GM12878 (cell line): Measurements from ENCODE around the gene ARVCF. TPM values are rescaled to one million over a fixed set of nuclear protein-coding genes. Genes with fewer than 3 reads are reported as not detected.

Experiments
- ATAC-seq: fragments of 200-7000 bp; cut with Tn5 transposase; 3 replicates; pipeline ENCODE4 v1.9.1; 2020; ENCODE audit warnings: mild to moderate bottlenecking, moderate library complexity
- BruUV-seq: library from RNA; stranded (reverse); fragments of 400-500 nt; replicated peaks from 2 replicates; lab custom pipeline; 2021; lab: Mats Ljungman, UMichigan
- CTCF ChIA-PET: fragments of 300-600 bp; sonication (Branson Sonifier 250); formaldehyde crosslinking; extraction: SDS; loops from one replicate; lab custom pipeline; 2021; ENCODE audit warnings: inconsistent platforms; lab: Yijun Ruan, JAX
- POLR2A ChIA-PET: fragments of 350-600 bp; formaldehyde crosslinking; extraction: SDS; loops from one replicate; lab custom pipeline; 2021; ENCODE audit warnings: inconsistent platforms; lab: Charles Lee
- RAD21 ChIA-PET: fragments of 300-600 bp; sonication (Branson Sonifier 250); formaldehyde crosslinking; loops from one replicate; lab custom pipeline; 2023; ENCODE audit warnings: antibody characterized with exemption; ENCODE audit not compliant: unreplicated experiment; lab: Charles Lee
- SMC1A ChIA-PET: fragments of 300-600 bp; sonication (Branson Sonifier 250); formaldehyde crosslinking; loops from one replicate; lab custom pipeline; 2023; ENCODE audit not compliant: unreplicated experiment, uncharacterized antibody; lab: Charles Lee
- DNase-seq: peaks from one replicate; pipeline ENCODE4 v3.0.0-alpha.2; 2011; ENCODE audit warnings: low read depth, low spot score
- FAIRE-seq: peaks from 3 replicates; lab custom pipeline; 2011; peaks lifted over from hg19 to GRCh38; lab: Jason Lieb, UNC
- H2AFZ ChIP-seq: 2 replicates; pipeline ENCODE4 v1.6.0; 2011; ENCODE audit warnings: low read depth, low read length, control low read depth; ENCODE audit not compliant: control insufficient read depth
- H3K27ac ChIP-seq: 2 replicates; pipeline ENCODE4 v1.5.1; 2011; ENCODE audit warnings: control low read depth; ENCODE audit not compliant: control insufficient read depth, insufficient read depth
- H3K27me3 ChIP-seq, 2 experiments: replicated peaks in 1 of 2; 2 replicates each; pipeline versions ENCODE4 v1.6.0 to v1.6.1; 2011; ENCODE audit warnings: low read length in 1 of 2; ENCODE audit not compliant: control insufficient read depth in 2 of 2, insufficient read depth in 2 of 2
- H3K36me3 ChIP-seq, 2 experiments: 2 replicates each; pipeline ENCODE4 v1.5.1; 2011; ENCODE audit warnings: low read length in 1 of 2; ENCODE audit not compliant: control insufficient read depth in 2 of 2, insufficient read depth in 2 of 2
- H3K4me1 ChIP-seq: 2 replicates; pipeline ENCODE4 v1.6.1; 2011; ENCODE audit warnings: mild to moderate bottlenecking, low read length, moderate library complexity, mixed read lengths; ENCODE audit not compliant: control insufficient read depth, insufficient read depth
- H3K4me2 ChIP-seq: 2 replicates; pipeline ENCODE4 v1.6.0; 2011; ENCODE audit warnings: control low read depth; ENCODE audit not compliant: control insufficient read depth, insufficient read depth
- H3K4me3 ChIP-seq: fragments of 200-600 bp; sonication (generic); 2 replicates; pipeline ENCODE4 v1.5.1; 2016
- H3K79me2 ChIP-seq: 2 replicates; pipeline ENCODE4 v1.6.0; 2011; ENCODE audit warnings: low read length; ENCODE audit not compliant: control insufficient read depth, insufficient read depth
- H3K9ac ChIP-seq: 2 replicates; pipeline ENCODE4 v1.8.0; 2011; ENCODE audit warnings: low read length, control low read depth, mixed read lengths; ENCODE audit not compliant: control insufficient read depth, insufficient read depth
- H3K9me3 ChIP-seq: replicated peaks from 3 replicates; pipeline ENCODE4 v1.5.1; 2011; ENCODE audit warnings: mild to moderate bottlenecking, low read length; ENCODE audit not compliant: control insufficient read depth, insufficient read depth
- H4K20me1 ChIP-seq: 2 replicates; pipeline ENCODE4 v1.6.0; 2011; ENCODE audit not compliant: control insufficient read depth, insufficient read depth
- ATF3 ChIP-seq: IDR thresholded peaks from 2 replicates; pipeline ENCODE4 v1.6.1; 2011; ENCODE audit warnings: low read depth, mild to moderate bottlenecking, low read length, moderate library complexity, borderline replicate concordance; ENCODE audit errors: extremely low read depth
- EGR1 ChIP-seq, 2 experiments: IDR thresholded peaks; 1 replicate in 1 of 2; 2 replicates in 1 of 2; pipeline ENCODE4 v1.6.1; 2011 to 2012; ENCODE audit warnings: low read depth in 2 of 2, low read length in 2 of 2, borderline replicate concordance in 1 of 2, mild to moderate bottlenecking in 1 of 2, moderate library complexity in 1 of 2
- ETV6 ChIP-seq, 2 experiments: fragments of 450-650 bp in 1 of 2; IDR thresholded peaks in 1 of 2; conservative IDR thresholded peaks in 1 of 2; 2 replicates each; pipeline ENCODE4 v1.6.1; 2014; ENCODE audit warnings: antibody characterized with exemption in 1 of 2, borderline replicate concordance in 1 of 2, low read depth in 1 of 2, mild to moderate bottlenecking in 1 of 2, moderate library complexity in 1 of 2
- JUND ChIP-seq: IDR thresholded peaks from 2 replicates; pipeline ENCODE4 v1.6.1; 2012; ENCODE audit warnings: low read depth, mild to moderate bottlenecking, low read length, improper control_type of control experiment, moderate library complexity
- KDM1A ChIP-seq: fragments of 200-600 bp; sonication (generic); IDR thresholded peaks from 2 replicates; pipeline ENCODE4 v1.6.1; 2016; ENCODE audit warnings: borderline replicate concordance
- LARP7 ChIP-seq: fragments of 450-650 bp; IDR thresholded peaks from 2 replicates; pipeline ENCODE4 v1.6.1; 2017; ENCODE audit warnings: mild to moderate bottlenecking
- NBN ChIP-seq: fragments of 450-650 bp; IDR thresholded peaks from 2 replicates; pipeline ENCODE4 v1.6.1; 2016
- NR2F1 ChIP-seq: fragments of 450-650 bp; conservative IDR thresholded peaks from 2 replicates; pipeline ENCODE4 v1.6.1; 2017; ENCODE audit warnings: mild to moderate bottlenecking
- STAT1 ChIP-seq: fragments of 450-650 bp; conservative IDR thresholded peaks from 2 replicates; pipeline ENCODE4 v1.6.1; 2014; ENCODE audit warnings: antibody characterized with exemption, mild to moderate bottlenecking
- SUZ12 ChIP-seq: fragments of 200-600 bp; sonication (generic); IDR thresholded peaks from one replicate; pipeline ENCODE4 v1.6.1; 2018; ENCODE audit warnings: antibody characterized with exemption, mild to moderate bottlenecking; ENCODE audit not compliant: unreplicated experiment
- WGBS: methylation state at CpG from one replicate; pipeline ENCODE4 v1.1.6; 2016; ENCODE audit warnings: low lambda C conversion rate; ENCODE audit not compliant: insufficient replicate concordance, insufficient coverage; ENCODE audit errors: missing lambda C conversion rate; 5-methylcytosine and 5-hydroxymethylcytosine counted together
- in situ Hi-C: fragments of 300-500 bp; cut with MboI; formaldehyde crosslinking; loops from 9 replicates; pipeline ENCODE4 v1.14.3; 2018; ENCODE audit warnings: mixed read lengths
- intact Hi-C: fragments of 100-400 bp; cut with micrococcal nuclease; formaldehyde crosslinking; loops from one replicate; pipeline ENCODE4 v1.14.2; 2022; ENCODE audit not compliant: unreplicated experiment
- polyA plus RNA-seq, 11 experiments: library from polyadenylated mRNA; depleted of rRNA in 4 of 11; unstranded in 6 of 11; stranded (reverse) in 5 of 11; fragments of >200 nt; fragmentation: Nextera tagmentation in 4 of 11; fragmentation: Illumina TruSeq in 1 of 11; extraction: Ambion mirVana in 4 of 11; extraction: Trizol in 1 of 11; gene quantifications; 1 replicate in 1 of 11; 2 replicates in 10 of 11; pipeline versions ENCODE4 v1.2.1 to v1.2.3, GENCODE V29; 2011 to 2016; ENCODE audit warnings: inconsistent platforms in 2 of 11, missing spikeins in 2 of 11, low read depth in 1 of 11
- total RNA-seq, 4 experiments: library from RNA; depleted of rRNA in 3 of 4; stranded (reverse); fragments of >200 nt in 3 of 4; fragmentation: Illumina TruSeq in 1 of 4; extraction: Trizol in 1 of 4; gene quantifications; 2 replicates each; pipeline versions ENCODE4 v1.2.1 to v1.2.3, GENCODE V29; 2013 to 2021

The ARVCF gene
- total and polyA plus RNA-seq, 10 of the 15 experiments (the other 5 are each of a cell fraction or from before 2014, with no cell fraction given) = 0.13 to 1.9 (median 1.0) TPM; not detected in 2

- TF ChIP-seq STAT1 (no peak), ATF3 (no peak), SUZ12 (no peak), JUND (no peak)
These were observed 29.0 kb downstream of the ARVCF start (continued) for GRCh38 chr22:19987394-19988306.

GRCh38 chr22:19986410-19987341 is 29.9 kb downstream of the ARVCF start:
- ChIA-PET POLR2A (no interaction called here), RAD21 (interaction anchor here (1.4 kb wide), 1 partner anchor 27 kb away, joined by 3 read pairs; no protein-coding TSS in a partner anchor), SMC1A (no interaction called here), CTCF (no interaction called here)
- H3K4me2 ChIP-seq = peak overlapping the region; percentile 93
- no peaks in the 10 kb centered on the region for H4K20me1 ChIP-seq
- peak; percentile 95 for ATAC-seq
- no peak overlapping the region for H3K27ac ChIP-seq
- H3K36me3 ChIP-seq = no peaks in the 10 kb centered on the region
- H3K27me3 ChIP-seq = peaks cover 0 to 2% of the 10 kb centered on the region in 2 experiments; a peak in 1 of 4 replicates
- in situ Hi-C loops = no loop called here
- FAIRE-seq = no peak
- no TSS peak for BruUV-seq
- DNase-seq = no peak
- H3K4me3 ChIP-seq = peak overlapping the region; percentile 60; the same call in 1 of the 2 replicates
- WGBS = 28% methylated on average over 44 of the region's 76 CpGs
- no peaks in the 10 kb centered on the region for H3K4me1 ChIP-seq
- TF ChIP-seq KDM1A (no peak), NR2F1 (no peak), ETV6 (conservative IDR thresholded peaks at IDR 0.05 in 1 of 2, IDR thresholded peaks at IDR 0.05 in 1 of 2; ENCODE audit: borderline replicate concordance in 1 of 2, low read depth in 1 of 2) (no peak), EGR1 (IDR thresholded peaks at IDR 0.05; ENCODE audit: borderline replicate concordance in 1 of 2, low read depth in 2 of 2, low read length in 2 of 2) (peak in 1 of 2 experiments; percentile 93; a peak in 2 of 3 replicates), LARP7 (peak; percentile 19; the same call in 1 of the 2 replicates), NBN (no peak)
- intact Hi-C loops = no loop called here
- H3K9me3 ChIP-seq = no peaks in the 10 kb centered on the region
- H3K79me2 ChIP-seq = no peaks in the 10 kb centered on the region
- H2AFZ ChIP-seq = peak overlapping the region; percentile 81
- H3K9ac ChIP-seq = no peak overlapping the region; the same call in 1 of the 2 replicates
